Upper lobe of left lung (tissue), 4 donors: ENCODE data around the gene SIKE1.

Experiments used
- CTCF ChIP-seq, 6 experiments: fragments of 450-650 bp in 4 of 6; fragments of 200-600 bp in 2 of 6; sonication (generic) in 2 of 6; IDR thresholded peaks; one replicate each; pipeline ENCODE4 v1.5.1; 2016 to 2019; ENCODE audit warnings: antibody characterized with exemption in 6 of 6
- EP300 ChIP-seq, 4 donors: sonication (generic); formaldehyde crosslinking; IDR thresholded peaks; one replicate each; pipeline ENCODE4 v1.5.1; 2017; ENCODE audit warnings: antibody characterized with exemption in 4 of 4, control low read depth in 2 of 4
- POLR2A ChIP-seq, 4 donors: fragments of 450-650 bp; IDR thresholded peaks; one replicate each; pipeline ENCODE4 v1.5.1; 2016 to 2017; ENCODE audit warnings: antibody characterized with exemption in 4 of 4, mild to moderate bottlenecking in 2 of 4
- POLR2AphosphoS5 ChIP-seq, 2 donors: sonication (generic); formaldehyde crosslinking; IDR thresholded peaks; one replicate each; pipeline ENCODE4 v1.5.1; 2017; ENCODE audit warnings: antibody characterized with exemption in 2 of 2

- TF ChIP-seq CTCF (IDR thresholded peaks at IDR 0.05) (no peak), POLR2A (IDR thresholded peaks at IDR 0.05) (no peak), POLR2AphosphoS5 (IDR thresholded peaks at IDR 0.05) (no peak), EP300 (IDR thresholded peaks at IDR 0.05) (no peak)
These were observed 33.9 kb downstream of the SIKE1 start for GRCh38 chr1:114746450-114747121.
